GM12878 (cell line): ENCODE results near the gene GLIPR2.
A peak's percentile ranks its signal among the peaks of the same experiment; 100 is the strongest.

Source experiments
- GABPA ChIP-seq: IDR thresholded peaks from 2 replicates; pipeline ENCODE4 v1.6.1; 2014; ENCODE audit warnings: antibody characterized with exemption, low read depth, mild to moderate bottlenecking, inconsistent platforms
- JUND ChIP-seq: IDR thresholded peaks from 2 replicates; pipeline ENCODE4 v1.6.1; 2012; ENCODE audit warnings: low read depth, mild to moderate bottlenecking, low read length, improper control_type of control experiment, moderate library complexity
- MXI1 ChIP-seq: fragments of 150-350 bp; IDR thresholded peaks from 2 replicates; pipeline ENCODE4 v1.6.1; 2011; ENCODE audit warnings: low read depth, mild to moderate bottlenecking, inconsistent platforms, low read length, improper control_type of control experiment
- NFYB ChIP-seq: IDR thresholded peaks from 2 replicates; pipeline ENCODE4 v1.6.1; 2011; ENCODE audit warnings: low read depth, mild to moderate bottlenecking, low read length, improper control_type of control experiment, moderate library complexity; ENCODE audit not compliant: insufficient read depth
- PML ChIP-seq: IDR thresholded peaks from 2 replicates; pipeline ENCODE4 v1.6.1; 2012; ENCODE audit warnings: low read length, inconsistent platforms
- RAD21 ChIP-seq: IDR thresholded peaks from 2 replicates; pipeline ENCODE4 v1.6.1; 2011; ENCODE audit warnings: mild to moderate bottlenecking, low read depth, low read length, moderate library complexity; ENCODE audit not compliant: insufficient read depth
- SREBF2 ChIP-seq: IDR thresholded peaks from 2 replicates; pipeline ENCODE4 v1.6.1; 2012; ENCODE audit warnings: mild to moderate bottlenecking, low read length
- YY1 ChIP-seq: IDR thresholded peaks from 2 replicates; pipeline ENCODE4 v1.6.1; 2011; ENCODE audit warnings: low read depth, mild to moderate bottlenecking, low read length
- TF ChIP-seq, protein P1 (sequence below): fragments of 450-650 bp; IDR thresholded peaks from 2 replicates; pipeline ENCODE4 v1.6.1; 2018; ENCODE audit warnings: borderline replicate concordance, mild to moderate bottlenecking; ENCODE audit not compliant: partially characterized antibody
- TF ChIP-seq, protein P2 (sequence below), 3 experiments: IDR thresholded peaks in 2 of 3; conservative IDR thresholded peaks in 1 of 3; 2 replicates each; pipeline ENCODE4 v1.5.1; 2011; ENCODE audit warnings: low read depth in 3 of 3, low read length in 3 of 3, mild to moderate bottlenecking in 3 of 3, control low read depth in 2 of 3, moderate library complexity in 2 of 3, inconsistent platforms in 1 of 3, mixed read lengths in 1 of 3; ENCODE audit not compliant: control insufficient read depth in 2 of 3, insufficient read depth in 1 of 3; ENCODE audit errors: extremely low read depth in 1 of 3
- TF ChIP-seq, protein P3 (sequence below): IDR thresholded peaks from 2 replicates; pipeline ENCODE4 v1.6.1; 2011; ENCODE audit warnings: borderline replicate concordance, low read depth, mild to moderate bottlenecking, moderate library complexity, mixed read lengths, low read length; ENCODE audit not compliant: insufficient read depth; ENCODE audit errors: extremely low read length

DNA sequence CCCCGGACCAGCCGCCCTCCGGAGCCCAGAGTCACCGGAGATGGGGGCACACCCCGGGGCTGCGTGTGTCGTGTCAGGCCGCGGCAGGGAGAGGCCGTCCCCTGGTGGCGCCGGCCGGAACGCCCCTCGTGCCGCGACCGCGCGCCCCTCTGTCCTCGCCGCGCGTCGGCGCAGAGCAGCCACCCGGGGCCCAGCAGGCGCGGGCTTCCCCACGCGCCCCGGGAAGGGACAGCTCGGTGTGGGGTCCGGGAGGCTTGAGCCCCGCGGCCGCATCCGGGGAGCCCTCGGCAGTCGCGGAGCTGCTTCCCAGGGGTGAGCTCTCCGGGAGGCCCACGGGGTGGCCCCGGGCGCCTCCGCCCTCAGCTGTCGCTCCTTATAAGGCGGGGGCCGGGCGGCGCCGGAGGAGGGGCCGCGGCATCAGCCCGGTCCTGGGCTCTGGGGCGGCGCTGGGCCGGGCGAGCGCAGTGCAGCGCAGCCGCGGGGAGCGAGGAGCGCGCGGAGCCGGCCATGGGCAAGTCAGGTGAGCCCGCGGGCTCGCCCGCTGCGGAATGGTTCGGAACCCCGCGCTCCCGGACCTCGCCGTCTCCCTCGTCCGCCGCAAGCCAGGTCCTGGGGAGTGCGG, at the start of gene GLIPR2:
- no peak for TF ChIP-seq GABPA
- no peak for TF ChIP-seq MXI1
- TF ChIP-seq JUND: no peak
- TF ChIP-seq, protein P1, sequence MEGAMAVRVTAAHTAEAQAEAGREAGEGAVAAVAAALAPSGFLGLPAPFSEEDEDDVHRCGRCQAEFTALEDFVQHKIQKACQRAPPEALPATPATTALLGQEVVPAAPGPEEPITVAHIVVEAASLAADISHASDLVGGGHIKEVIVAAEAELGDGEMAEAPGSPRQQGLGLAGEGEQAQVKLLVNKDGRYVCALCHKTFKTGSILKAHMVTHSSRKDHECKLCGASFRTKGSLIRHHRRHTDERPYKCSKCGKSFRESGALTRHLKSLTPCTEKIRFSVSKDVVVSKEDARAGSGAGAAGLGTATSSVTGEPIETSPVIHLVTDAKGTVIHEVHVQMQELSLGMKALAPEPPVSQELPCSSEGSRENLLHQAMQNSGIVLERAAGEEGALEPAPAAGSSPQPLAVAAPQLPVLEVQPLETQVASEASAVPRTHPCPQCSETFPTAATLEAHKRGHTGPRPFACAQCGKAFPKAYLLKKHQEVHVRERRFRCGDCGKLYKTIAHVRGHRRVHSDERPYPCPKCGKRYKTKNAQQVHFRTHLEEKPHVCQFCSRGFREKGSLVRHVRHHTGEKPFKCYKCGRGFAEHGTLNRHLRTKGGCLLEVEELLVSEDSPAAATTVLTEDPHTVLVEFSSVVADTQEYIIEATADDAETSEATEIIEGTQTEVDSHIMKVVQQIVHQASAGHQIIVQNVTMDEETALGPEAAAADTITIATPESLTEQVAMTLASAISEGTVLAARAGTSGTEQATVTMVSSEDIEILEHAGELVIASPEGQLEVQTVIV: no peak
- TF ChIP-seq, protein P2, sequence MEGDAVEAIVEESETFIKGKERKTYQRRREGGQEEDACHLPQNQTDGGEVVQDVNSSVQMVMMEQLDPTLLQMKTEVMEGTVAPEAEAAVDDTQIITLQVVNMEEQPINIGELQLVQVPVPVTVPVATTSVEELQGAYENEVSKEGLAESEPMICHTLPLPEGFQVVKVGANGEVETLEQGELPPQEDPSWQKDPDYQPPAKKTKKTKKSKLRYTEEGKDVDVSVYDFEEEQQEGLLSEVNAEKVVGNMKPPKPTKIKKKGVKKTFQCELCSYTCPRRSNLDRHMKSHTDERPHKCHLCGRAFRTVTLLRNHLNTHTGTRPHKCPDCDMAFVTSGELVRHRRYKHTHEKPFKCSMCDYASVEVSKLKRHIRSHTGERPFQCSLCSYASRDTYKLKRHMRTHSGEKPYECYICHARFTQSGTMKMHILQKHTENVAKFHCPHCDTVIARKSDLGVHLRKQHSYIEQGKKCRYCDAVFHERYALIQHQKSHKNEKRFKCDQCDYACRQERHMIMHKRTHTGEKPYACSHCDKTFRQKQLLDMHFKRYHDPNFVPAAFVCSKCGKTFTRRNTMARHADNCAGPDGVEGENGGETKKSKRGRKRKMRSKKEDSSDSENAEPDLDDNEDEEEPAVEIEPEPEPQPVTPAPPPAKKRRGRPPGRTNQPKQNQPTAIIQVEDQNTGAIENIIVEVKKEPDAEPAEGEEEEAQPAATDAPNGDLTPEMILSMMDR (IDR thresholded peaks at IDR 0.05 in 2 of 3, conservative IDR thresholded peaks at IDR 0.05 in 1 of 3; ENCODE audit: control insufficient read depth in 2 of 3, extremely low read depth in 1 of 3, insufficient read depth in 1 of 3, low read depth in 3 of 3, low read length in 3 of 3): 0 out of 6 replicates have a peak, but pooled peaks of 1 of the 3 experiments have one; percentile 5
- TF ChIP-seq, protein P3, sequence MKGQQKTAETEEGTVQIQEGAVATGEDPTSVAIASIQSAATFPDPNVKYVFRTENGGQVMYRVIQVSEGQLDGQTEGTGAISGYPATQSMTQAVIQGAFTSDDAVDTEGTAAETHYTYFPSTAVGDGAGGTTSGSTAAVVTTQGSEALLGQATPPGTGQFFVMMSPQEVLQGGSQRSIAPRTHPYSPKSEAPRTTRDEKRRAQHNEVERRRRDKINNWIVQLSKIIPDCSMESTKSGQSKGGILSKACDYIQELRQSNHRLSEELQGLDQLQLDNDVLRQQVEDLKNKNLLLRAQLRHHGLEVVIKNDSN: no peak
- TF ChIP-seq PML: no peak
- no peak for TF ChIP-seq YY1
- no peak for TF ChIP-seq RAD21
- TF ChIP-seq SREBF2: no peak
- no peak for TF ChIP-seq NFYB
